SK-N-SH (cell line): ENCODE measurements around the gene TPSB2.
"Not testable (repeated sequence)": the region's sequence is repeated elsewhere in the genome, so short reads cannot be mapped to it uniquely, and the experiment has no call there.

ENCODE experiments used
- CTCF ChIP-seq: fragments of 200-600 bp; sonication (generic); IDR thresholded peaks from 2 replicates; pipeline ENCODE4 v1.6.1; 2017; ENCODE audit warnings: antibody characterized with exemption, mild to moderate bottlenecking, moderate library complexity
- FOXJ3 ChIP-seq: sonication (generic); formaldehyde crosslinking; IDR thresholded peaks from 2 replicates; pipeline ENCODE4 v1.5.1; 2020; ENCODE audit warnings: mild to moderate bottlenecking, missing genetic modification reagents
- FOXM1 ChIP-seq: IDR thresholded peaks from 2 replicates; pipeline ENCODE4 v1.4.0; 2012; ENCODE audit warnings: low read depth, mild to moderate bottlenecking
- MXI1 ChIP-seq: IDR thresholded peaks from 2 replicates; pipeline ENCODE4 v1.6.1; 2012; ENCODE audit warnings: mild to moderate bottlenecking, low read depth, low read length, improper control_type of control experiment
- POLR2AphosphoS5 ChIP-seq: IDR thresholded peaks from 2 replicates; pipeline ENCODE4 v1.6.1; 2012; ENCODE audit warnings: low read depth, low read length
- SMC3 ChIP-seq: IDR thresholded peaks from 2 replicates; pipeline ENCODE4 v1.6.1; 2012; ENCODE audit warnings: low read depth, low read length, improper control_type of control experiment
- USF2 ChIP-seq: fragments of 150-350 bp; IDR thresholded peaks from 2 replicates; pipeline ENCODE4 v1.6.1; 2017; ENCODE audit warnings: antibody characterized with exemption, low read length, low read depth, borderline replicate concordance
- TF ChIP-seq, protein P1 (sequence below): IDR thresholded peaks from 2 replicates; pipeline ENCODE4; 2012
- TF ChIP-seq, protein P2 (sequence below): IDR thresholded peaks from 2 replicates; pipeline ENCODE4 v1.4.0; 2012; ENCODE audit warnings: low read depth, borderline replicate concordance
- TF ChIP-seq, protein P3 (sequence below): IDR thresholded peaks from 2 replicates; pipeline ENCODE4 v1.4.0; 2012; ENCODE audit warnings: low read depth, borderline replicate concordance

GRCh38 chr16:1236659-1237058 is 6.7 kb upstream of the TPSB2 start:
- not testable (repeated sequence) for TF ChIP-seq CTCF; FOXJ3 (CRISPR knock-in tag); USF2; POLR2AphosphoS5; SMC3; FOXM1; MXI1
- TF ChIP-seq, protein P1, sequence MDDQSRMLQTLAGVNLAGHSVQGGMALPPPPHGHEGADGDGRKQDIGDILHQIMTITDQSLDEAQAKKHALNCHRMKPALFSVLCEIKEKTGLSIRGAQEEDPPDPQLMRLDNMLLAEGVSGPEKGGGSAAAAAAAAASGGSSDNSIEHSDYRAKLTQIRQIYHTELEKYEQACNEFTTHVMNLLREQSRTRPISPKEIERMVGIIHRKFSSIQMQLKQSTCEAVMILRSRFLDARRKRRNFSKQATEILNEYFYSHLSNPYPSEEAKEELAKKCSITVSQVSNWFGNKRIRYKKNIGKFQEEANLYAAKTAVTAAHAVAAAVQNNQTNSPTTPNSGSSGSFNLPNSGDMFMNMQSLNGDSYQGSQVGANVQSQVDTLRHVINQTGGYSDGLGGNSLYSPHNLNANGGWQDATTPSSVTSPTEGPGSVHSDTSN: not testable (repeated sequence)
- TF ChIP-seq, protein P2, sequence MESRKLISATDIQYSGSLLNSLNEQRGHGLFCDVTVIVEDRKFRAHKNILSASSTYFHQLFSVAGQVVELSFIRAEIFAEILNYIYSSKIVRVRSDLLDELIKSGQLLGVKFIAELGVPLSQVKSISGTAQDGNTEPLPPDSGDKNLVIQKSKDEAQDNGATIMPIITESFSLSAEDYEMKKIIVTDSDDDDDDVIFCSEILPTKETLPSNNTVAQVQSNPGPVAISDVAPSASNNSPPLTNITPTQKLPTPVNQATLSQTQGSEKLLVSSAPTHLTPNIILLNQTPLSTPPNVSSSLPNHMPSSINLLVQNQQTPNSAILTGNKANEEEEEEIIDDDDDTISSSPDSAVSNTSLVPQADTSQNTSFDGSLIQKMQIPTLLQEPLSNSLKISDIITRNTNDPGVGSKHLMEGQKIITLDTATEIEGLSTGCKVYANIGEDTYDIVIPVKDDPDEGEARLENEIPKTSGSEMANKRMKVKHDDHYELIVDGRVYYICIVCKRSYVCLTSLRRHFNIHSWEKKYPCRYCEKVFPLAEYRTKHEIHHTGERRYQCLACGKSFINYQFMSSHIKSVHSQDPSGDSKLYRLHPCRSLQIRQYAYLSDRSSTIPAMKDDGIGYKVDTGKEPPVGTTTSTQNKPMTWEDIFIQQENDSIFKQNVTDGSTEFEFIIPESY: not testable (repeated sequence)
- TF ChIP-seq, protein P3, sequence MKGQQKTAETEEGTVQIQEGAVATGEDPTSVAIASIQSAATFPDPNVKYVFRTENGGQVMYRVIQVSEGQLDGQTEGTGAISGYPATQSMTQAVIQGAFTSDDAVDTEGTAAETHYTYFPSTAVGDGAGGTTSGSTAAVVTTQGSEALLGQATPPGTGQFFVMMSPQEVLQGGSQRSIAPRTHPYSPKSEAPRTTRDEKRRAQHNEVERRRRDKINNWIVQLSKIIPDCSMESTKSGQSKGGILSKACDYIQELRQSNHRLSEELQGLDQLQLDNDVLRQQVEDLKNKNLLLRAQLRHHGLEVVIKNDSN: not testable (repeated sequence)
